SHP77 (cell line): ENCODE results near the gene SKA2.
A peak's percentile ranks its signal among the peaks of the same experiment; 100 is the strongest.
"Not testable (repeated sequence)": the region's sequence is repeated elsewhere in the genome, so short reads cannot be mapped to it uniquely, and the experiment has no call there.

Experiments
- DNase-seq, 2 experiments: peaks; one replicate each; lab custom pipeline; 2025; lab: John Stamatoyannopoulos, UW

The SKA2 gene

GRCh38 chr17:59151591-59151990, 3.4 kb downstream of the SKA2 start:
- no peak for DNase-seq

GRCh38 chr17:59151006-59151405, 4.0 kb downstream of the SKA2 start:
- no peak for DNase-seq

- no peak for DNase-seq
Observed at GRCh38 chr17:59149841-59150511, 5.0 kb downstream of the SKA2 start.

- no peak for DNase-seq
Observed at GRCh38 chr17:59149051-59149450, 5.9 kb downstream of the SKA2 start.

GRCh38 chr17:59145571-59146096, 9.4 kb downstream of the SKA2 start:
- DNase-seq: no peak

- DNase-seq: no peak
Observed at GRCh38 chr17:59141860-59142259, 13.1 kb downstream of the SKA2 start.

- DNase-seq: no peak
Observed at GRCh38 chr17:59139939-59140338, 15.0 kb downstream of the SKA2 start.

GRCh38 chr17:59138339-59138738, 16.6 kb downstream of the SKA2 start:
- not testable (repeated sequence) for DNase-seq

- DNase-seq: no peak
Observed at GRCh38 chr17:59131131-59131530, 23.9 kb downstream of the SKA2 start.

- DNase-seq: no peak
Observed at GRCh38 chr17:59129814-59130213, 25.2 kb downstream of the SKA2 start.

- DNase-seq: no peak
Observed at GRCh38 chr17:59126809-59127417, 28.1 kb downstream of the SKA2 start.

GRCh38 chr17:59124665-59125064, 30.3 kb downstream of the SKA2 start:
- no peak for DNase-seq

GRCh38 chr17:59121901-59122480, 33.0 kb downstream of the SKA2 start:
- DNase-seq: no peak

GRCh38 chr17:59115474-59115873, 39.5 kb downstream of the SKA2 start:
- no peak for DNase-seq

GRCh38 chr17:59111539-59111938, 43.4 kb downstream of the SKA2 start:
- DNase-seq: no peak

- DNase-seq: no peak
Observed at GRCh38 chr17:59110973-59111372, 44.0 kb downstream of the SKA2 start.

- no peak for DNase-seq
Observed at GRCh38 chr17:59108400-59109102, 46.4 kb downstream of the SKA2 start.

- DNase-seq: no peak
Observed at GRCh38 chr17:59107306-59107670, 47.7 kb downstream of the SKA2 start.

- peak; percentile 97 to 98 for DNase-seq
Observed at GRCh38 chr17:59106463-59107305, 48.3 kb downstream of the SKA2 start, which contains the start of gene TRIM37. Gene TRIM37, minus strand, starts transcription at chr17:59106880. Its CDS starts 419 bp downstream, at chr17:59106461.

- peak; percentile 26 to 30 for DNase-seq
Observed at GRCh38 chr17:59105852-59106462, 49.0 kb downstream of the SKA2 start.

- no peak for DNase-seq
Observed at GRCh38 chr17:59101178-59101577, 53.8 kb downstream of the SKA2 start.
